Glomerular endothelial cell (primary cell): ENCODE results near the gene WDR64. TPM values are rescaled to one million over a fixed set of nuclear protein-coding genes. Genes with fewer than 3 reads are reported as not detected.
"Not testable (repeated sequence)": the region's sequence is repeated elsewhere in the genome, so short reads cannot be mapped to it uniquely, and the experiment has no call there.

Source experiments
- DNase-seq: peaks from one replicate; pipeline ENCODE4 v3.0.0-alpha.2; 2011; ENCODE audit warnings: low read depth, low spot score; ENCODE audit errors: extremely low read depth
- total RNA-seq: library from RNA; depleted of rRNA; stranded (reverse); fragments of >200 nt; gene quantifications from 2 replicates; pipeline ENCODE4 v1.2.3, GENCODE V29; 2015

Gene WDR64
- total RNA-seq, 1 donor from 2014 or later: not detected

- DNase-seq: no peak
Observed at GRCh38 chr1:241779897-241780296, 127.8 kb downstream of the WDR64 start.

- DNase-seq: no peak
Observed at GRCh38 chr1:241782396-241782795, 130.3 kb downstream of the WDR64 start.

GRCh38 chr1:241787691-241788090 lies 135.6 kb downstream of the WDR64 start:
- no peak for DNase-seq

- DNase-seq: no peak
Observed at GRCh38 chr1:241789061-241789460, 137.0 kb downstream of the WDR64 start.

- DNase-seq: no peak
Observed at GRCh38 chr1:241799416-241799815, 147.3 kb downstream of the WDR64 start.

- DNase-seq: no peak
Observed at GRCh38 chr1:241800640-241801039, 148.6 kb downstream of the WDR64 start.

GRCh38 chr1:241802863-241803262 lies 150.8 kb downstream of the WDR64 start:
- no peak for DNase-seq

GRCh38 chr1:241804706-241805105 lies 152.6 kb downstream of the WDR64 start:
- not testable (repeated sequence) for DNase-seq

- no peak for DNase-seq
Observed at GRCh38 chr1:241808265-241808664, 156.2 kb downstream of the WDR64 start.

- DNase-seq: no peak
Observed at GRCh38 chr1:241810769-241811405, 158.8 kb downstream of the WDR64 start.

GRCh38 chr1:241813768-241814320 lies 161.8 kb downstream of the WDR64 start:
- DNase-seq: no peak

- DNase-seq: no peak
Observed at GRCh38 chr1:241816008-241816407, 163.9 kb downstream of the WDR64 start.

GRCh38 chr1:241817331-241817792 lies 165.3 kb downstream of the WDR64 start:
- no peak for DNase-seq

GRCh38 chr1:241817956-241818612 lies 166.0 kb downstream of the WDR64 start:
- no peak for DNase-seq

GRCh38 chr1:241819340-241819866 lies 167.3 kb downstream of the WDR64 start:
- no peak for DNase-seq

- no peak for DNase-seq
Observed at GRCh38 chr1:241821363-241821762, 169.3 kb downstream of the WDR64 start.

- no peak for DNase-seq
Observed at GRCh38 chr1:241822846-241823245, 170.8 kb downstream of the WDR64 start.

- no peak for DNase-seq
Observed at GRCh38 chr1:241823925-241824324, 171.8 kb downstream of the WDR64 start.

GRCh38 chr1:241825581-241825980 lies 173.5 kb downstream of the WDR64 start:
- no peak for DNase-seq

GRCh38 chr1:241826613-241827012 lies 174.5 kb downstream of the WDR64 start:
- not testable (repeated sequence) for DNase-seq

- DNase-seq: no peak
Observed at GRCh38 chr1:241827264-241827663, 175.2 kb downstream of the WDR64 start.
